NCI-H2107 (cell line): ENCODE results near the gene PRKG2.

Experiments
- DNase-seq: peaks from one replicate; lab custom pipeline; 2025; lab: John Stamatoyannopoulos, UW

PRKG2 gene

DNA sequence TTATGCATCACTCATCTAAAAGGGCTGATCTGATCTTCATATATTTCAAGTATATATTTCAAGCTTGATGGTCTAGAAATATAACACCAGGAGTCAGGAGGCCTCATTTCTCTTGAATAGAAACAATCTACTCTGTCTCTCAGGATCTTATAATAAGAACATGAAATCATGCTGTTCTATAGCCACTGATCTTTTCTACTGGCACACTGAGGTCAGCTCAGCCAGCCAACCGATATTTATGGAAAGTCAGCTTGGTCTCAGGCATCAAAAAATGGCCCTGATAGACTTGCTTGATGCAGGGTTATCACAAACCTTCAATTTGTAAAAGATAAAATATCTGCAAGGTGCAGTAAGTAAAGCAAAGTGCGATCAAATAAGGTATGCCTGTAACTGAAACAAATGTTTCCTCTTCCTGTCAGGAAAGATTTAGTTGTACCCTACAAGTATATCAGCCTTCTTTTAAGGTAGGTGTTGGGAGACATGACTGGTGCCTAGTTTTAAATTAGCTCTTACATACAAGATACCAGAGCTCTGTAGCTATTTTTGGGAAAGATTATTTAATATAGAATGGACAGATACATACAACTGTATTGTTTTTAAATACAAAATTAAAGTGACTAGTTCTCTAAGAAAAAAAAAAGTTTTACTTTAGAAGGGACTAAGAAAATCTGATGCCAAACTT, 121.2 kb downstream of the PRKG2 start:
- DNase-seq = no peak

- DNase-seq = no peak
These were observed 129.0 kb downstream of the PRKG2 start for GRCh38 chr4:81085979-81086378.

DNA sequence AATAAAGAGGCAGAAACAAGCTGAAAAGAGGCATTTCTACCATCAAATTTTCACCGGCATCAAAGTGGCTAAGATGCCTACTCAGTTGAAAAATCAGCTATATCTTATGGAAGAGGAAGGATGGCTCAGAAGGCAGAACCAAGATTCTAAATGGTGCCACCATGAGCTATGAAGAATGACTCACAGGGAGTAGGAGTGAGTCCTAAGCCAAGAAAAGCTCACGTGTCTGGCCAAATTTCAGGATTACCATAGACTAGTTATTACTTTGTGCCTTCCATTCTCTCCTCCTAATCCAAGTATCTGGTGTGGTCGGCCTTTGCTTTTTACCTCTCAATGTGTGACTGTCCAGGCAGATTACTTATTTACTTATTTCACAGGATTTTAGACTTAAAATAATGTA, 129.7 kb downstream of the PRKG2 start:
- DNase-seq = no peak

- DNase-seq = no peak
These were observed 130.4 kb downstream of the PRKG2 start for GRCh38 chr4:81084634-81085033.

DNA sequence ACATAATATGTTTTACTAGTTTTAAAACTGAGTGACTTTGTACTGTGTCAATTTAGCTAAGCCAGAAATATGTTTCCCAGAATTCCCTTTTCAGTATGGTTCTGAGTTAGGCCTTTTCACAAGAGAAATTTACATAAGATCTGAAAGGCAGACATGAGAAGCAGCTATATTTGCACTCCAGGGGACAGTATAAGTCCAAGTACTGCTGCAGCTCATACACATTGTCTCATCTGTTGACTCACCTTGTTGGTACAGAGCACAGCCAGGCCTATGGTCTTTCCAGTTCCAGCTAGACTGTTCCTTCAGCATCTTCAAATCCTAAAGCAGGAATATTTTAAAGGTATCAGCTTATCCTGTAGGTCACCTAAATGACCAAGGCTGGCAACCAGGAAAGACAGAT, 131.0 kb downstream of the PRKG2 start:
- DNase-seq = no peak

DNA sequence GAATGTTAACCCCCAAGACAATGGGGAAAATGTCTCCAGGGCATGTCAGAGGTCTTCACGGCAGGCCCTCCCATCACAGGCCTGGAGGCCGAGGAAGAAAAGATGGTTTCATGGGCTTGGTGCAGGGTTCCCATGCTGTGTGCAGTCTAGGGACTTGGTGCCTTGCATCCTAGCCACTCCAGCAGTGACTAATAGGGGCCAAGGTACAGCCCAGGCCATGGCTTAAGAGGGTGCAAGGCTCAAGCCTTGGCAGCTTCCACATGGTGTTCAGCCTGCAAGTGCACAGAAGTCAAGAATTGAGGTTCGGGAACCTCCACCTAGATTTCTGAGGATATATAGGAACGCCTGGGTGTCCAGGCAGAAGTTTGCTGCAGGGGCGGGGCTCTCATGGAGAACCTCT, 133.9 kb downstream of the PRKG2 start:
- no peak for DNase-seq

DNA sequence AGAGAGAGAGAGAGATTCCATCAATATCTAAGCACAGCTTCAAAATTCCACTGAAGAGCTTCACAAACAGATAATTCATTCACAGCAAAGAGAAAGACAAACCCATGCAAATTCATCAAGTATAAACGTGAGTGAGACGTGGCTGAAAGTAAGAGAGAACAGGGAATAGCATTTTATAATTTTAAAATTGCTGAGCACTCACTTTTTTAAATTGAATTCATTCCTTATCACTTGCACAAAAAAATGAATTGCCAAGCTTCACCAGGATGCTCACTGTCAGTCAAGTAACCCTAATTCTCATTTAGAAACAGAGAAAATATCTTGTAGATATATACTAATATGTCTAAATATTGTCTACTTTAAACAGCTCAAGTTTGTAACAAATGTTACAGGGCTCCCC, 144.0 kb downstream of the PRKG2 start:
- DNase-seq = no peak

- DNase-seq = peak; percentile 74
These were observed 145.2 kb downstream of the PRKG2 start for GRCh38 chr4:81069706-81070331.

- DNase-seq = no peak
These were observed 149.6 kb downstream of the PRKG2 start for GRCh38 chr4:81065446-81065845.

DNA sequence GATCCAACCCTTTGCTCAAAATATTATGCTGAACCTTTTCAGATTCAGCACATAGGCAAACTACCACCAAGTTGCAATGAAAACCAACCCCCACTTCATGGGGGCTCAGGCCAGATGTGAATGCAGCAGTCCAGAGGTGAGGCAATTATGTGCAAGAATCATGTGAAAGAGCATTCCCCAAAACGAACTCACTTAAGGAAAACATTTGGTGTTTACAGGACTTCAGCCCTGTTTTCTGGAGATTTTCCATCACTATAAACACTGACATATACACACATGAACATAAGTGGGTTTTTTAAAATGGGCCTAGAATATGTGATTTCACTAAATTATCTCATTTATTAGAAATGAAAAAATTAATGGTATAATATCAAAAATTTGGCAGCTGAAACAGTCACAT, 153.0 kb downstream of the PRKG2 start:
- no peak for DNase-seq

GRCh38 chr4:81061344-81061730, 153.7 kb downstream of the PRKG2 start:
- DNase-seq = no peak

- DNase-seq = no peak
These were observed 154.3 kb downstream of the PRKG2 start for GRCh38 chr4:81060587-81061343.

DNA sequence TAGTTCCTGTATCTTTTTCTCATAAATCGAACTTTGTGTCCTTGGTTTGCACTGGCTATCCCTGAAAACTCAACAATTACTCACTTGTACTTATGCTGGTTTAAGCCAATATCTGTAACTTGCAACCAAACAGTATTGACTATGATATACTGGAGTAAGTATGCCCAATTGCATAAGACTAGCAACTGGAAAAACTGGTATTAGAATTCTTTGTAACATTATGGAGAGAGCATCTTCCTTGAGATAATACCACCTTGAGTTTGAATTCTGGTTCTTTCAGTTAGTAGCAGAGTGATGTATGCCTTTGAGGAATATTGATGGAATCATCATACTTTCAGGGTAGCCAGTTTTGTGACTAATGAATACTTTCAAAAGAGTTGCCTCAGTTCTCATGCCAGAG, 156.4 kb downstream of the PRKG2 start:
- no peak for DNase-seq

- peak; percentile 34 for DNase-seq
These were observed 162.6 kb downstream of the PRKG2 start for GRCh38 chr4:81052119-81053068.

- no peak for DNase-seq
These were observed 165.1 kb downstream of the PRKG2 start for GRCh38 chr4:81049907-81050306.

- no peak for DNase-seq
These were observed 165.7 kb downstream of the PRKG2 start for GRCh38 chr4:81049330-81049729.

GRCh38 chr4:81042578-81043365, 172.2 kb downstream of the PRKG2 start:
- DNase-seq = no peak

DNA sequence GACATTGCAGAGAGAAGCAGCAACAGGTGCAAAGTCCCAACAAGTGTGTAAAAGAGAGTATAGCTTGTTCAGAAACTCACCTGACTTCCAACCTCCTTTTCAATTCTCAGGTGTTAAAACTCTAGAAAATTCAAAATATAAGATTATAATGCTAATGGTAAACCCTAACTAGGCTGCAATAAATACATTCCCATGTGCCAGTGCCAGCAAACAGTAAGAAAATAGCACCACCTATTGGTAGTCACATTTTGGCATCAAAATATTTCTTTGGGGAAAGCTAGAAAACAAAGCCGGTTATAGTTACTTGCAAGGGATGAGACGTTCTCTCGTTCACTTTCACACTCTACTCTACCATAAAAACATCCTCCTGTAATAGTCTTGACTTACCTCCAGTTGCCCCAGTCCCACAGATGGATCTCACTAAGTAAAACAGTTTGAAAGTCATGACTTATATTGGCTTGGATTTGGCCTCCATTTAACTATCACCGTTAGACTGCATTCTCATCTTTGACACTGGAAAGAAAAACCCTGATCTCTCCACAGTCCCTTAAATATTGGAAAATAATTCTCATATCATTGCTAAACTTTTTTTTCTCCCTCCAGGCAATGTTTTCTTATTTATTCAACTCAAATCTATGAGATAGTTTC, 174.9 kb downstream of the PRKG2 start:
- DNase-seq = no peak

- no peak for DNase-seq
These were observed 175.6 kb downstream of the PRKG2 start for GRCh38 chr4:81039351-81039972.

DNA sequence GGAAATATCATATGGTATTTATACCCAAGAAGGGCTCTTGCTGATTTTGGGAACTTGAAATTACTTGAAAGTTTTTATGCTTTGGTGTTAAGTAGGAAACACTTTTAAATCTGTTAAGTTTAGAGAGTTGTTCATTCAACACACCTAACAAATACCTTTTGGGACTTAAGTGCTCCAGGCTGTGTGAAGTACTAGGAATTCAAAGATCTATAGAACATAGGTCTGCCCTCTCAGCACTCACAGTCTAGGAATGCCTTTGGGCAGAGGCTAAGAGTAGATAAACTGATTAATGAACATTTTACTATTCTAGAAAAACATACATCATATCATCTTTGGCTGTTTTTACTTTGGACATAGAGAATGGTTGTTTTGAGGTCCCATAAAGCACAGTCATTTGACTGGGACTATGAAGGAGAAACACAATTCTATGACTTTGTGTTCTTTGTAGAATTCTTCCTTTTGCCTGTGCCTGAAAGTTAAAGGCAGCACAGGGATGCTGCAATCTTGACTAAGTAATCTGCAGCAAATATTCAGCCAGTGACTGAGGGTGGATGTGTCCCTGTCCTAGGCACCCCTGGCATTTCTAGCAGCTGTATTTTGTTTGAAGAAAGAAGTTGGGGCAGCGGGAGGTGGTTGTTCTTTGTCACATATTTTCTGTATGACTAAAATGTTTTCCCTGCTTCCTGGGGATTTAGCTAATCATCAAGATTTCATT, 176.2 kb downstream of the PRKG2 start:
- no peak for DNase-seq
